ENCODE measurements around the gene GALNT8.

Gene GALNT8

GRCh38 chr12:4779749-4780148 lies 59.5 kb downstream of the GALNT8 start:
- Histone ChIP-seq H3K27ac (ENCODE audit: low read length) (no peak overlapping the region), H3K79me2 (ENCODE audit: low read length) (no peaks in the 10 kb centered on the region), H3K4me3 (ENCODE audit: low read length) (no peak overlapping the region), H3K27me3 (ENCODE audit: low read depth, low read length) (peaks cover 21% of the 10 kb centered on the region), H3K9me3 (ENCODE audit: insufficient read depth, low read length) (no peaks in the 10 kb centered on the region), H2AFZ (ENCODE audit: low read depth, low read length) (no peak overlapping the region), H3K36me3 (replicated peaks; ENCODE audit: low read depth, low read length) (no peaks in the 10 kb centered on the region), H3K4me2 (ENCODE audit: low read length) (no peak overlapping the region), H3K4me1 (ENCODE audit: low read length) (no peaks in the 10 kb centered on the region), H4K20me1 (ENCODE audit: insufficient read depth, low read length) (no peaks in the 10 kb centered on the region), H3K9ac (ENCODE audit: low read length) (no peak overlapping the region)
- TF ChIP-seq CTCF (IDR thresholded peaks at IDR 0.05; ENCODE audit: low read depth, low read length) (no peak), EZH2phosphoT487 (IDR thresholded peaks at IDR 0.05; ENCODE audit: low read depth) (no peak)

- no peak overlapping the region for H3K4me2 ChIP-seq (ENCODE audit: low read length)
- no peak overlapping the region for H3K4me3 ChIP-seq (ENCODE audit: low read length)
- no peaks in the 10 kb centered on the region for H3K9me3 ChIP-seq (ENCODE audit: insufficient read depth, low read length)
- no peak overlapping the region for H3K27ac ChIP-seq (ENCODE audit: low read length)
- no peak overlapping the region for H3K9ac ChIP-seq (ENCODE audit: low read length)
- H2AFZ ChIP-seq (ENCODE audit: low read depth, low read length): no peak overlapping the region
- H3K4me1 ChIP-seq (ENCODE audit: low read length): no peaks in the 10 kb centered on the region
- peaks cover 20% of the 10 kb centered on the region for H3K27me3 ChIP-seq (ENCODE audit: low read depth, low read length)
- H4K20me1 ChIP-seq (ENCODE audit: insufficient read depth, low read length): no peaks in the 10 kb centered on the region
- H3K79me2 ChIP-seq (ENCODE audit: low read length): no peaks in the 10 kb centered on the region
- no peaks in the 10 kb centered on the region for H3K36me3 ChIP-seq (replicated peaks; ENCODE audit: low read depth, low read length)
- TF ChIP-seq CTCF (IDR thresholded peaks at IDR 0.05; ENCODE audit: low read depth, low read length): no peak
- no peak for TF ChIP-seq EZH2phosphoT487 (IDR thresholded peaks at IDR 0.05; ENCODE audit: low read depth)
Observed at GRCh38 chr12:4780641-4781611, 60.7 kb downstream of the GALNT8 start.

GRCh38 chr12:4784404-4785054 lies 64.3 kb downstream of the GALNT8 start:
- no peak overlapping the region for H3K9ac ChIP-seq (ENCODE audit: low read length)
- no peaks in the 10 kb centered on the region for H3K4me1 ChIP-seq (ENCODE audit: low read length)
- no peaks in the 10 kb centered on the region for H3K9me3 ChIP-seq (ENCODE audit: insufficient read depth, low read length)
- TF ChIP-seq EZH2phosphoT487 (IDR thresholded peaks at IDR 0.05; ENCODE audit: low read depth): no peak
- TF ChIP-seq CTCF (IDR thresholded peaks at IDR 0.05; ENCODE audit: low read depth, low read length): no peak
- H3K36me3 ChIP-seq (replicated peaks; ENCODE audit: low read depth, low read length): no peaks in the 10 kb centered on the region
- H3K27me3 ChIP-seq (ENCODE audit: low read depth, low read length): peaks cover 24% of the 10 kb centered on the region
- H3K27ac ChIP-seq (ENCODE audit: low read length): no peak overlapping the region
- no peak overlapping the region for H2AFZ ChIP-seq (ENCODE audit: low read depth, low read length)
- H4K20me1 ChIP-seq (ENCODE audit: insufficient read depth, low read length): no peaks in the 10 kb centered on the region
- no peak overlapping the region for H3K4me3 ChIP-seq (ENCODE audit: low read length)
- no peak overlapping the region for H3K4me2 ChIP-seq (ENCODE audit: low read length)
- no peaks in the 10 kb centered on the region for H3K79me2 ChIP-seq (ENCODE audit: low read length)

- TF ChIP-seq EZH2phosphoT487 (IDR thresholded peaks at IDR 0.05; ENCODE audit: low read depth): no peak
- TF ChIP-seq CTCF (IDR thresholded peaks at IDR 0.05; ENCODE audit: low read depth, low read length): no peak
- Histone ChIP-seq H3K27me3 (ENCODE audit: low read depth, low read length) (peaks cover 14% of the 10 kb centered on the region; the same call in 1 of the 2 replicates), H3K27ac (ENCODE audit: low read length) (no peak overlapping the region), H3K9ac (ENCODE audit: low read length) (no peak overlapping the region), H3K4me1 (ENCODE audit: low read length) (no peaks in the 10 kb centered on the region), H3K4me3 (ENCODE audit: low read length) (no peak overlapping the region), H3K4me2 (ENCODE audit: low read length) (no peak overlapping the region), H4K20me1 (ENCODE audit: insufficient read depth, low read length) (no peaks in the 10 kb centered on the region), H3K79me2 (ENCODE audit: low read length) (no peaks in the 10 kb centered on the region), H3K36me3 (replicated peaks; ENCODE audit: low read depth, low read length) (no peaks in the 10 kb centered on the region), H3K9me3 (ENCODE audit: insufficient read depth, low read length) (no peaks in the 10 kb centered on the region), H2AFZ (ENCODE audit: low read depth, low read length) (no peak overlapping the region)
Observed at GRCh38 chr12:4786795-4787194, 66.6 kb downstream of the GALNT8 start.

All from OCI-LY3 (cell line).